Subcutaneous abdominal adipose tissue (tissue), 5 donors: Measurements from ENCODE around the gene POLR1A.
A peak's percentile ranks its signal among the peaks of the same experiment; 100 is the strongest.

ENCODE experiments used
- H3K27ac ChIP-seq: one replicate; pipeline ENCODE4 v1.7.0; 2013; ENCODE audit warnings: low read depth, mild to moderate bottlenecking, inconsistent platforms, low read length, moderate library complexity
- H3K27me3 ChIP-seq, 5 donors: one replicate each; pipeline ENCODE4 v1.7.0; 2013; ENCODE audit warnings: low read length in 5 of 5, inconsistent platforms in 1 of 5; ENCODE audit not compliant: control insufficient read depth in 5 of 5, insufficient read depth in 4 of 5
- H3K36me3 ChIP-seq, 5 donors: one replicate each; pipeline ENCODE4 v1.7.0; 2013; ENCODE audit warnings: low read length in 5 of 5; ENCODE audit not compliant: control insufficient read depth in 5 of 5, insufficient read depth in 5 of 5
- H3K4me1 ChIP-seq, 5 donors: one replicate each; pipeline ENCODE4 v1.7.0; 2013; ENCODE audit warnings: low read length in 5 of 5, mild to moderate bottlenecking in 3 of 5, moderate library complexity in 1 of 5; ENCODE audit not compliant: control insufficient read depth in 5 of 5, insufficient read depth in 5 of 5
- H3K4me3 ChIP-seq, 5 donors: one replicate each; pipeline ENCODE4 v1.7.0; 2013; ENCODE audit warnings: low read length in 5 of 5, low read depth in 1 of 5
- H3K9ac ChIP-seq, 5 donors: one replicate each; pipeline ENCODE4 v1.7.0; 2013; ENCODE audit warnings: low read length in 5 of 5, mild to moderate bottlenecking in 4 of 5, moderate library complexity in 3 of 5
- H3K9me3 ChIP-seq, 5 donors: one replicate each; pipeline ENCODE4 v1.7.0; 2013; ENCODE audit warnings: low read length in 5 of 5; ENCODE audit not compliant: control insufficient read depth in 5 of 5
- donor health status: healthy.
- donor health status: healthy.
- donor health status: healthy.
- donor health status: healthy.
- donor health status: healthy.

Gene POLR1A

GRCh38 chr2:86136141-86136540 is 30.5 kb upstream of the POLR1A start:
- Histone ChIP-seq H3K36me3 (peaks cover 79 to 95% (median 94%) of the 10 kb centered on the region in 5 donors), H3K4me3 (no peak overlapping the region), H3K27me3 (no peaks in the 10 kb centered on the region), H3K9me3 (no peaks in the 10 kb centered on the region), H3K27ac (no peak overlapping the region), H3K9ac (no peak overlapping the region), H3K4me1 (peaks cover 0 to 6% (median 0%) of the 10 kb centered on the region in 5 donors)

GRCh38 chr2:86135653-86136052 is 30.0 kb upstream of the POLR1A start:
- Histone ChIP-seq H3K9me3 (no peaks in the 10 kb centered on the region), H3K27ac (no peak overlapping the region), H3K4me1 (peaks cover 0 to 2% (median 0%) of the 10 kb centered on the region in 5 donors), H3K36me3 (peaks cover 83 to 96% (median 94%) of the 10 kb centered on the region in 5 donors), H3K9ac (no peak overlapping the region), H3K27me3 (no peaks in the 10 kb centered on the region), H3K4me3 (no peak overlapping the region)

GRCh38 chr2:86134709-86135108 is 29.0 kb upstream of the POLR1A start:
- H3K4me1 ChIP-seq, result no peaks in the 10 kb centered on the region
- H3K27me3 ChIP-seq, result no peaks in the 10 kb centered on the region
- peaks cover 81 to 100% (median 97%) of the 10 kb centered on the region in 5 donors for H3K36me3 ChIP-seq
- no peak overlapping the region for H3K4me3 ChIP-seq
- no peak overlapping the region for H3K9ac ChIP-seq
- H3K27ac ChIP-seq, result no peak overlapping the region
- no peaks in the 10 kb centered on the region for H3K9me3 ChIP-seq

GRCh38 chr2:86124683-86125082 is 19.0 kb upstream of the POLR1A start:
- no peak overlapping the region for H3K4me3 ChIP-seq
- H3K27me3 ChIP-seq, result no peaks in the 10 kb centered on the region
- H3K9ac ChIP-seq, result no peak overlapping the region
- H3K4me1 ChIP-seq, result no peaks in the 10 kb centered on the region
- H3K9me3 ChIP-seq, result no peaks in the 10 kb centered on the region
- H3K27ac ChIP-seq, result no peak overlapping the region
- peaks cover 69 to 100% (median 93%) of the 10 kb centered on the region in 5 donors for H3K36me3 ChIP-seq

GRCh38 chr2:86123328-86123925 is 17.7 kb upstream of the POLR1A start:
- H3K9ac ChIP-seq, result no peak overlapping the region
- H3K36me3 ChIP-seq, result peaks cover 72 to 100% (median 93%) of the 10 kb centered on the region in 5 donors
- no peaks in the 10 kb centered on the region for H3K9me3 ChIP-seq
- H3K27me3 ChIP-seq, result no peaks in the 10 kb centered on the region
- H3K27ac ChIP-seq, result no peak overlapping the region
- H3K4me1 ChIP-seq, result no peaks in the 10 kb centered on the region
- H3K4me3 ChIP-seq, result no peak overlapping the region

- Histone ChIP-seq H3K4me1 (no peaks in the 10 kb centered on the region), H3K9ac (no peak overlapping the region), H3K36me3 (peaks cover 50 to 97% (median 86%) of the 10 kb centered on the region in 5 donors), H3K27ac (no peak overlapping the region), H3K4me3 (no peak overlapping the region), H3K9me3 (no peaks in the 10 kb centered on the region), H3K27me3 (no peaks in the 10 kb centered on the region)
Observed at GRCh38 chr2:86118130-86118529, 12.4 kb upstream of the POLR1A start.

GRCh38 chr2:86107031-86107430 is 1.3 kb upstream of the POLR1A start:
- Histone ChIP-seq H3K27ac (peak overlapping the region; percentile 90), H3K9me3 (no peaks in the 10 kb centered on the region), H3K4me1 (peaks cover 7 to 37% (median 32%) of the 10 kb centered on the region in 5 donors), H3K9ac (peak overlapping the region in 4 of 5 donors; percentile 79 to 93 (median 87)), H3K27me3 (no peaks in the 10 kb centered on the region), H3K36me3 (peaks cover 10 to 25% (median 20%) of the 10 kb centered on the region in 5 donors), H3K4me3 (peak overlapping the region; percentile 96 to 98 (median 96))

GRCh38 chr2:86105969-86106945 is 571 bp upstream of the POLR1A start, which contains the start of gene PTCD3:
TSS of gene PTCD3 (plus strand) at chr2:86106235. CDS start at chr2:86106248, 13 bp downstream.
- Histone ChIP-seq H3K4me1 (peaks cover 7 to 37% (median 32%) of the 10 kb centered on the region in 5 donors), H3K27me3 (no peaks in the 10 kb centered on the region), H3K36me3 (peaks cover 11 to 28% (median 18%) of the 10 kb centered on the region in 5 donors), H3K4me3 (peak within 1 kb of the TSS; percentile 96 to 98 (median 96)), H3K9ac (peak within 1 kb of the TSS; percentile 57 to 93 (median 86)), H3K9me3 (no peaks in the 10 kb centered on the region), H3K27ac (peak within 1 kb of the TSS; percentile 90)

GRCh38 chr2:86102157-86102556 is 3.5 kb downstream of the POLR1A start:
- no peak overlapping the region for H3K27ac ChIP-seq
- H3K9me3 ChIP-seq, result no peaks in the 10 kb centered on the region
- no peak overlapping the region for H3K4me3 ChIP-seq
- peaks cover 20 to 33% (median 23%) of the 10 kb centered on the region in 5 donors for H3K36me3 ChIP-seq
- no peak overlapping the region for H3K9ac ChIP-seq
- peaks cover 7 to 29% (median 23%) of the 10 kb centered on the region in 5 donors for H3K4me1 ChIP-seq
- H3K27me3 ChIP-seq, result no peaks in the 10 kb centered on the region

- Histone ChIP-seq H3K4me1 (no peaks in the 10 kb centered on the region), H3K9me3 (no peaks in the 10 kb centered on the region), H3K4me3 (no peak overlapping the region), H3K27ac (no peak overlapping the region), H3K27me3 (no peaks in the 10 kb centered on the region), H3K36me3 (peaks cover 34 to 59% (median 43%) of the 10 kb centered on the region in 5 donors), H3K9ac (no peak overlapping the region)
Observed at GRCh38 chr2:86097913-86098312, 7.8 kb downstream of the POLR1A start.
